ENCODE results near the gene CZIB. TPM values are rescaled to one million over a fixed set of nuclear protein-coding genes. Genes with fewer than 3 reads are reported as not detected.

Gene CZIB
- total RNA-seq, 4 donors from 2014 or later = 53.9 to 69.4 (median 65.2) TPM

DNA sequence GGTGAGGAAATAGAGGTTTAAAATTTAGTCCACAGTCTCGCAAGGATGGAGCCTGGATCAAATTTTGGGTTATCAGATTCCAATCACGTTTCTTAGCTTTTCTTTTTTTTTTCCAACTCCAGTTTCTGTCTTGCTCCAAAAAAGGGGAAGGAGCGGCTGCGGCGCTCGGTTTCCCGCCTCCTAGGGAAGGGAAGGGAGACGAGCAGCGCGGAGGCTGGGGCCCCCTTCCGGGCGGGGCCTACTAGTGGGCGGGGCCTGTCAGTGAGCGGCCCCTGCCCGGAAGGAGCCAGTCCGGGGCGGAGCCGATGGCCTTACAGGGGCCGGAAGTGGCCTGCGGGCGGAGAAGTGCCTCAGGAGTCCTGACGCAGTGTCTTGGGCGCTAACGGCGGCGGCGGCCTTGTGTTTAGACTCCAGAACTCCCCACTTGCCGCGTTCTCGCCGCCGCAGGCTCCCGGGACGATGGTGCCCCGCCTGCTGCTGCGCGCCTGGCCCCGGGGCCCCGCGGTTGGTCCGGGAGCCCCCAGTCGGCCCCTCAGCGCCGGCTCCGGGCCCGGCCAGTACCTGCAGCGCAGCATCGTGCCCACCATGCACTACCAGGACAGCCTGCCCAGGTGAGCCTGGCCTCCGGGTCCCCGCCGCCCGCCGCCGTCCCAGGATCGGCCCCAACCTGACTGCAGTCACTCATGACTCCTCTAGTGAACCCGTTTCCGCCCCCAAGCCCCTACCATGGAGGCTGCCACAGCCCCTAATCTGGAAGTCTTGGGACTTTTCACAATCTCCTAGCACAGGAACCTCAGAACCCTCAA is 23.7 kb downstream of the CZIB start, which contains the start of gene CPT2:
Gene CPT2, plus strand, starts transcription at position 340 of the 806 bp plus-strand sequence. Its CDS starts 120 bp downstream, at position 460.
- TF ChIP-seq CTCF (IDR thresholded peaks at IDR 0.05; ENCODE audit: low read depth) = no peak

GRCh38 chr1:53196017-53196484 is 24.4 kb downstream of the CZIB start:
- no peak for TF ChIP-seq CTCF (IDR thresholded peaks at IDR 0.05; ENCODE audit: low read depth)

- TF ChIP-seq CTCF (IDR thresholded peaks at IDR 0.05; ENCODE audit: low read depth) = no peak
These were observed 25.0 kb downstream of the CZIB start for GRCh38 chr1:53195246-53196016.

- no peak for TF ChIP-seq CTCF (IDR thresholded peaks at IDR 0.05; ENCODE audit: low read depth)
These were observed 30.2 kb downstream of the CZIB start for GRCh38 chr1:53190210-53190611.

DNA sequence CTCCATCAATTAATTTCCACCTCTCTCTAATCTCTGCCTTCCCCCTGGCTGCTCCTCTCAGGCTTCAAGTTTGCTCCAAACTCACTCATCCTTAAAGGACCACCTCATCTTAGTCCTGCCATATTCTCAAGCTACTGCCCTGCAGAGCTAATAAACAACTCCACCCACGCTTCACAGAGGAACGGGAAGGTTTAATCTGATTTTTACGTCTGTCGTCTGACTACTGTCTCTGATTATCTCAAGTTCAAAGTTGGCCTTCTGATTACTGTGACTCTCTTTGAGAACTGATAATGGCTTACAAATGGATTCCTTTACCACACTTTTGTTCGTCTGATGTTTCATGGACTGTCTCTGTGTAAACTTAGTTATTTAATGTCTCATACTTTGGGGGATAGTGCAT is 31.4 kb downstream of the CZIB start:
- TF ChIP-seq CTCF (IDR thresholded peaks at IDR 0.05; ENCODE audit: low read depth) = no peak

DNA sequence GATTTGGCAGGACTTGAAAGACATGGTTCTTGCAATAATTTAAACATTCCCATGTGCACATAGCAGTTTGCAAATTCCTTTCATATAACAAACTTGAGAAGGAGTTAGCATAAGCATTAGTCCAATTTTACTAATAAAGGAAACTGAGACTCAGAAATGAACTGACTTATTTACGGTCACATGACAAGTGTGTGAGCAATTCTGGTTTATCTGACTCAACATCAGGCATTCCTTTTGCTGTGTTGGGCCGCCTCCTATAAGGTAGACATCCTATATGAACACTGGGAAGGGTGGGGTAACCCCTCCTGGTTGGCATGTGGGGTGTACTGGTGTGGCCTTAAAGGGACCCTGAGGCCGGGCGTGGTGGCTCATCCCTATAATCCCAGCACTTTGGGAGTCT is 32.3 kb downstream of the CZIB start:
- no peak for TF ChIP-seq CTCF (IDR thresholded peaks at IDR 0.05; ENCODE audit: low read depth)

DNA sequence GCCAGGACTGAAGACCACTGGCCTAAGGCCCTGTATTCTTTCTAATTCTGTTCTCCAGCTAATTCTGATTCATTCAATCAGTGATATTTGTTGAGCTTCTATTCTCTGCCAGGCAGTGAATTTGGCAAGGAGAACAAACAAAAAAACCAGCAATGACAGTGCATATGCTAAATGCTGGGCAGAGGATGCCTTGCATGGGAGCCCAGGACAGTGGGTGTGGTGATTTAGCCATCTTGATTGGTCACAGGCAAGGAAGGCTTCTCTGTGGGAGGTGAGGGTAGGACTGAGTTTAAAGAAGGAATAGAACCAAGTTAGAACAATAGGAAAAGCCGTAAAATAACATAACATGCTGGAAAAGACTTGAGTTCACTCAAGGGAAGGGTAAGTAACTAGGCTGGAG is 33.0 kb downstream of the CZIB start:
- no peak for TF ChIP-seq CTCF (IDR thresholded peaks at IDR 0.05; ENCODE audit: low read depth)

All from subcutaneous adipose tissue (tissue), 4 donors.